NCI-H446 treated with DMSO at 0.1 percent for 48 hours (cell line): Measurements from ENCODE around the gene NSUN5.
"Not testable (repeated sequence)": the region's sequence is repeated elsewhere in the genome, so short reads cannot be mapped to it uniquely, and the experiment has no call there.

ENCODE experiments used
- DNase-seq: peaks from one replicate; lab custom pipeline; 2025; lab: John Stamatoyannopoulos, UW

The NSUN5 gene

DNA sequence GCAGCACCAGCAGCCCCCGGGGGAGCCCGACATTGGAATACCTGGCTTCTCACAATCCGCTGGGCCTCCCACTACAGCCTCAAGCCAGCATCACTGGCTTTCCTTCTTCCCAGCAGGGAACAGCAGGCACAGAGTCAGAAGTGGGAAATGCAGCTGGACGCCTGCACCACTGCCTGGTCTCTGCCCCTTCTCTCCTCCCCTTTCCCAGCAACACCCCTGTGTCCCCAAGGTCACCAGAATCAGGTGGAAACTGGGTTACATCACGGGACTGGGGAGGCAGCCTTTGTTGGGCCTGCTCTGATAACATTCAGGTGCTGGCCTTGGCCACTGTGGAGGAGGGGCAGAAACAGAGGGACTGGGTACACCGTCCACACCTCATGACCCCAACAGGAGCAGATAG lies 16.8 kb upstream of the NSUN5 start:
- not testable (repeated sequence) for DNase-seq

GRCh38 chr7:73324081-73324845 lies 15.6 kb upstream of the NSUN5 start:
- DNase-seq: not testable (repeated sequence)

- DNase-seq: not testable (repeated sequence)
Observed at GRCh38 chr7:73323434-73324080, 14.9 kb upstream of the NSUN5 start.

DNA sequence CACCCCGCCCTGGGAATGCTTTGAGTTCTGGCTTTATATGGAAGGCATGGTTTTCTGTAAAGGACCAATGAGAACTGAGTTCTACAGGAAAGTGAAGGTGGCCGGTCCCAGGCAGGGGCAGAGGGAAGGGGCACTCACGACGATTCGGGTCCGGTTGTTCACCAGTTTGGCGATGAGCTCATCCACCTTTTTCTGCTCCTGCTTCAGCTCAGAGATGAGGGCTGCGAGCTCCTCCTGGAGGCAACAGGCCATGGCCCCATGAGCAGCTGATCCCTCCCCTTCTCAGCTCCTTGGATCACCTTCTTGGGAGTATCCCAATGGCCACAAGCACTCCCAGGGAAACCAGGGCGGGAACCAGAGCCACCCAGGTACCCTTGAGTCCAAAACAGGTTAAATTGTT lies 11.4 kb upstream of the NSUN5 start:
- DNase-seq: not testable (repeated sequence)

GRCh38 chr7:73319541-73319940 lies 10.9 kb upstream of the NSUN5 start:
- not testable (repeated sequence) for DNase-seq

DNA sequence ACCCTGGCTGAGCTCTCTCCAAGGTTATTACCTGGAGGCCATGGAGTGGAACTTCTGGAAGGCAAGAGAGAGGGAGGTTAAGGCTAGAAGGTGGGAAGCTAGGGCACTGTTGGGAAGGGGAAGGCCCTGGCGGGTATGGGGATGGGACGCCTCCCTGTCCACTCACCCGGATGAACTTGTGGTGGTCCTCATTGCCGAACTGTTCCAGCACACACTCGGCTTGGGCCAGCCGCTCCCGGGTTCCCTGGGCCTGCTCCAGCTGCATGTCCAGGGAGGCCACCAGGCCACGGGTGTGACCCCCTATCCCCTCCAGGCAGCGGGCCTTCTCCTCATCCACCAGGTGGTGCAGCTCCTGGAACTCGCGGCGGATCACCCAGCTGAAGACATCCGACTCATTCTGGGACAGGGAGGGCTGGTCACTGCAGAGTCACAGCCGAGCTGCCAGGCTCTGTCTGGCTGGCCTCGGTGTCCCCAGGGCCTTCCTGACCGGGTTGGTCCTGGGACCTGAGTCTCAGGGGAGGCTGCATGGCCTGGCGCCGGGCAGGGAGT lies 10.1 kb upstream of the NSUN5 start:
- not testable (repeated sequence) for DNase-seq

GRCh38 chr7:73316521-73316920 lies 7.9 kb upstream of the NSUN5 start:
- DNase-seq: no peak

DNA sequence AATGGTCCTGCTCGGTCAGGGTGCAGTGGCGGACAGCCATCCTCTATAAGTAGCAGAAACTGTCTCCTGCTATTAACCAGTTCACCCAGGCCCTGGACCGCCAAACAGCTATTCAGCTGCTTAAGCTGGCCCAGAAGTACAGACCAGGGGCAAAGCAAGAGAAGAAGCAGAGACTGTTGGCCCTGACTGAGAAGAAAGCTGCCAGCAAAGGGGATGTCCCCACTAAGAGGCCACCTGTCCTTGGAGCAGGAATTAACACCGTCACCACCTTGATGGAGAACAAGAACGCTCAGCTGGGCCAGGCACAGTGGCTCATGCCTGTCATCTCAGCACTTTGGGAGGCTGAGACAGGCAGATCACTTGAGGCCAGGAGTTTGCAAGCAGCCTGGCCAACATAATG lies 5.6 kb upstream of the NSUN5 start:
- no peak for DNase-seq

DNA sequence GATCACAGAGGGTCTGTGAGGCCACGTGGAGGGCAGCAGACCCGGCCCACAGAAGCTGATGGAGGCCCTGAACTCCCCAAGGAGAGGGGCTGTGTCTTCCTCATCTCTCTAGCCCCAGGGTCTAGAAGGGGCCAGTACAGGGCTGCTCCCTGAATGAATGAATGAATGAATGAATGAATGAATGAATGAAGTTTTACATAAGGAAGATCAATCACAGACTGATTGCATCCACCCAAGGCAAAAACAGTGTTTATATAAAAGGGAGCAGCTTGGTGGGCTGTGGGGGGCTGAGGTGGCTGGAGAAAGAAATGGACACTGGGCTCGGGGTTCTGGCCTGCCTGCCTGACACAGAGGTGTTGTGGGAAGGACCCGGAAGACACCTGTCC lies 4.9 kb upstream of the NSUN5 start:
- DNase-seq: no peak

DNA sequence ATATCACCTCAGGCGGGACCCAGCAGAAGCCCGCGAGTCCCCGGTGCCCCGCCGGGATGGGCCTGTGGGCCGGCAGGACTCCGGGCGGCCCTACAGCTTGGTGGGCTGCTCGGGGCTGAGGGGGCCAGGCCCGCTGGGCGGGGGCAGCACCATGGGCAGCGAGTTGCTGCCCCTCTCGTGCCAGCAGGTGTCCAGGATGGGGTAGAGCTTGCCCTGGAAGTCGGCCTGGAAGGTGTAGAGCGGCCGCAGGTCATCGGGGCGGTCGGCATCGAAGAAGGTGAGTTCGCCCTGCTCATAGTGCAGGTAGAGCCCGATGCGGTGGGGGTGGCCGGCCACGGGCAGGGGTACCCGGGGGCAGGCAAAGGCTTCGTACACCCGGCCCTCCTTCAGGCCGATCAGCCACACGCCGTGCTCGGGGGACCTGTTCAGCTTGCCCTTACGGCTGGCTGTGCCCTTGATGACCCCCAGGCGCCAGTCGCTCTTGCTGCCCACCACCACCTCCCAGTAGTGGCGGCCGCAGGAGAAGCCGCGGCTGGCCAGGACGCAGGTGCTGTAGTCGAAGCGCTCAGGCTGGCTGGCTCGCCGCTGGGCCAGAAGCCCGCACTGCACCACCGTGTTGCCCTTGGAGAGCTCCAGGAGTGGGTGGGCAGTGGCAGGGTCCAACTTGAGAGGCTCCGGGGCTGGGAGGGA lies 4.3 kb upstream of the NSUN5 start:
- DNase-seq: no peak

DNA sequence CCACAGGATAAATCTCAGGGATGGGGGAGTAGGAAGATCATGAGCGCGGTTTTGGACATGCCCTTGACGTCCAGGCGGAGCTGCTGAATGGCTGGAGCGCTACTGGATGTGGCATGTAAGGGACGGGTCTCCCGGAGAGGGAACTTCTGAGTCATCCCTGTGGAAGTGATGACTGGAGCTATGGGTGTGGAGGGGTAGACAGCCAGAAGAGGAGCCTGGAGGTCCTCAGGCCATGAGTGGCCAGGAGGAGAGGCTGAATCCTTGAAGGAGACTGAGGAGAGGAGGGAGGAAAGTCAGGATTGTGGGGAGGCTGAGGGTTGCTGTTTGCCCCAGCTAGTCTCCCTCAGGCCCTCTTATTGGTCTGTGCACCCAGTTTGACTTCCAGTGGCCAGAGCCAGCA lies 2.8 kb upstream of the NSUN5 start:
- not testable (repeated sequence) for DNase-seq

GRCh38 chr7:73308074-73308664 lies 457 bp downstream of the NSUN5 start:
- no peak for DNase-seq

DNA sequence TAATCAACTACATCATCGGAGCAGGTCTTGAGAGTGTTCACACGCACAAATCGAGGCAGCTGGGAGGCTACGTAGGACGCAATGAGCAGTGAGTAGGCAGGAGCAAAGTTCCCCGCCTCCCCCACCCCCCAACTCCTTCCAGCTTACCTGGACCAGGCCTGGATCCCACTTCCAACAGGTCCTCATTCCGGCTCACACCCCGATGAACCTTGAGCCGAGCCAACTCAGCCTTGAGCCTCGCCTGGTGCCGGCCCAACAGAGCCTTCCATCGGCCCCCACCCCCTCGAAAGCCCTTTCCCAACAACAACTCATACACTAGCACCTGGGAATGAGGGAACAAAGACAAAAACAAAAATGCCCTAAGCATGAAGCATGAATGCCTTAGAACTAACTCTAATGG lies 1.2 kb downstream of the NSUN5 start:
- no peak for DNase-seq

- DNase-seq: not testable (repeated sequence)
Observed at GRCh38 chr7:73304612-73305387, 3.8 kb downstream of the NSUN5 start.

DNA sequence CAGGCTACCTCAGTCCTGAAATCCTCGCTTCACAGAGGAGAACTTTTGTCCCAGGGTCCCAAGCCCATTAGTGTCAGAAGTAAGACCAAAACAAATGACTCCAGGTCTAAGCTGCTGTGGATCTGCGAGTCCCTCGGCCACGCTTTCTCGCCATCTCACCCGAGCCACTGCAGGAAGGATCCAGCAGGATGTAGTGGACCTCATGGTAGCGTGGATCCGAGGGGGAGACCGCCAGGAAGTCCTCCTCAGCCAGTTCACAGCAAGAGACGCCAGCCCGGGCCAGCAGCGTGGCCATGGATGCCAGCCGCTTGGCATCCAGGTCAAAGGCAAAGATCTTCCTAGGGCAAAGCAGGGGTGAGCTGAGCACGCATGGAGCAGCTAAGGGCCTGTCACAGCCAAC lies 4.6 kb downstream of the NSUN5 start:
- DNase-seq: no peak

DNA sequence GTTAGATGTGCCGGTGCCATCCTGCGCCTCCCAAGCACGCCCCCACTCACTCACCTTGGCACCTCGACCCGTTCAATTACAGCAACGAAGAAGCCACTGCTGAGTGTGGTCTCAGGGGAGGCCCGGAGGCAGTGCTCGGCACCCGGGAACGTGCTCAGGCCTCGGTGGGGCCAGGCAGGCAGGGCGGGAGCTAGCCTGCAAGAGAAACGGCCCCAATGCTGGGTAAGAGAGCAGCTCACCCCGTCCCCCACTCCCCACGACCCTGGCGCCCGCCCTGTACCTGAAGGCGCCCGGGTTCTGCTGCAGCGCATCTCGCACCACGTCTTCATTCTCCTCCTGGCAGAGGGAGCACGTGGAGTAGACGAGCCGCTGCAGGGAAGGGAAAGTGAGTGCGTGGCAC lies 5.1 kb downstream of the NSUN5 start:
- DNase-seq: no peak

DNA sequence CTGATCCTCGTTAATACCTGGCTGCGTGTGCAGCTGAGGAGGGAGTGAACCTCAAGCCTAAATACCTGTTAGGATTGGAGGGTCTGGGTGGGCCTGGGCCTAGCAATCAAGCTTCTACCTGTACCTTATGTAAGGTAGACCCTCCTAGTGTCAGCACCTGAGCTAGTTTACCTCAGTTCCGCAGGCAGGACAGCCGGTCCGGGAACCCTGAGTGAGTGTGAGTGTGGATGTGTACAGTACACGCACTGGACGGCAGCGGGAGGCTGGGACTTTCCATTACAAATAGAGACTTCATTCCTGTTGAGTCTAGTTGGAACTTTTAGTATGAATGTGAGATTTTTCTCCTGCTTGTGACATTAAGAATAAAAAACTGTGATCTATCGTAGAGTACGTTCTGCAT lies 5.8 kb downstream of the NSUN5 start:
- not testable (repeated sequence) for DNase-seq

DNA sequence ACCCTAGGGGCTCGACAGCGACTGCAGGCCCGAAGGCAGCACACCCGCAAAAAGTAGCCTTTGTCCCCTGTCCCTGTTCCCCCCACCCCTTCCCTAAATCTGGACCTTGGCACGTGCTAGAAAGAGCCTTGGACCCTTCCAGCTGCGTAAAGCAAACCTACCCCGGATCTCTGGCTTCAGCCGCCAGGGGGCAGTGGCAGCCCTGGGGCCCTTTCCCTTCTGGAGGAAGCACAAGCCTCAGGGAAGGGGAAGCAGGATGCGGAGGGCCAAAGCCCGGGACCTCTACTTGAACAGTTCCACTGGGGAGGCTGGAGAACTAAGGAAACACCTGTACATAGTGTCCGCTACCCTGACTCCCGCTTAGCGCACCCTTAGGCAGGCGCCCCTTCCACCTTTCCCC lies 7.5 kb downstream of the NSUN5 start:
- DNase-seq: not testable (repeated sequence)

DNA sequence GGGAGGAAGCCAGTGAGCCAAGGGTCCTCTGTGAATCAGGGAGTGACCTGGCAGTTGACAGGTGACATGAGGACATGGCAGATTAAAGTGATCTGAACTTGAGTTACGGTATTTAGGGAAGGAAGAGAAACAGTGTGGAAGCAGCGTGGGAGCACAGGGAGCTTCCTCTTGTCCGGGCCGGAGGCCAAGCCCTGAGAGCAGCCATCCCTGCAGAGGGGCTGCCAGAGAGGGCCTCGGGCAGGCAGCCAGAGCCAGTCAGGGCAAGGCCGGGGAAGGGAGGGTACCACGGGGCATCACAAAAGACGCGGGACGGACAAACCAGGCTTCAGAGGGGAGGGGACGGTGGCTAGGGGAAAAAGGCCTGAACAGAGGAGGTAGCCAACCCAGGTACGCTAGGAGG lies 8.8 kb downstream of the NSUN5 start:
- not testable (repeated sequence) for DNase-seq

DNA sequence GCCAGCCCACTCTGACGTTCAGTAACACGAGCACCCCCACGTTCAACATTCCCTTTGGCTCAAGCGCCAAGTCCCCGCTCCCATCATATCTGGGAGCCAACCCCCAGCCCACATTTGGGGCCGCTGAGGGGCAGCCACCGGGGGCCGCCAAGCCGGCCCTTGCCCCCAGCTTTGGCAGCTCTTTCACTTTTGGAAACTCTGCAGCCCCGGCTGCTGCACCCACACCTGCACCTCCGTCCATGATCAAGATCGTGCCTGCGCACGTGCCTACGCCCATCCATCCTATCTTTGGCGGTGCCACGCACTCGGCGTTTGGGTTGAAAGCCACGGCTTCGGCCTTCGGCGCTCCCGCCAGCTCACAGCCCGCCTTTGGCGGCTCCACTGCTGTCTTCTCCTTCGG lies 10.9 kb downstream of the NSUN5 start:
- not testable (repeated sequence) for DNase-seq

DNA sequence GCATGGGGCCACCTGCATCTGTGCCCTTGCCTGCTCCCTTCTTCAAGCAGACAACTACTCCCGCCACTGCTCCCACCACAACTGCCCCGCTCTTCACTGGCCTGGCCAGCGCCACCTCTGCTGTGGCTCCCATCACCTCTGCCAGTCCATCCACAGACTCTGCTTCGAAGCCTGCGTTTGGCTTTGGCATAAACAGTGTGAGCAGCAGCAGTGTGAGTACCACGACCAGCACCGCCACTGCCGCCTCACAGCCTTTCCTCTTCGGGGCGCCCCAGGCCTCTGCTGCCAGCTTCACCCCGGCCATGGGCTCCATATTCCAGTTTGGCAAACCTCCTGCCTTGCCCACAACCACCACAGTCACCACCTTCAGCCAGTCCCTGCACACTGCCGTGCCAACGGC lies 11.4 kb downstream of the NSUN5 start:
- not testable (repeated sequence) for DNase-seq

- DNase-seq: not testable (repeated sequence)
Observed at GRCh38 chr7:73277210-73277609, 31.4 kb downstream of the NSUN5 start.
